ENCODE measurements around the gene PTGER2.

PTGER2 gene

GRCh38 chr14:52338051-52338681 is 24.1 kb downstream of the PTGER2 start:
- DNase-seq (ENCODE audit: low spot score), result no peak

GRCh38 chr14:52339262-52339661 is 25.1 kb downstream of the PTGER2 start:
- DNase-seq (ENCODE audit: low spot score), result no peak

GRCh38 chr14:52342849-52343596 is 28.9 kb downstream of the PTGER2 start:
- DNase-seq (ENCODE audit: low spot score), result no peak

- no peak for DNase-seq (ENCODE audit: low spot score)
These were observed 32.7 kb downstream of the PTGER2 start for GRCh38 chr14:52346778-52347177.

- DNase-seq (ENCODE audit: low spot score), result no peak
These were observed 34.2 kb downstream of the PTGER2 start for GRCh38 chr14:52348279-52348678.

- DNase-seq (ENCODE audit: low spot score), result no peak
These were observed 34.7 kb downstream of the PTGER2 start for GRCh38 chr14:52348776-52349175.

GRCh38 chr14:52349731-52350130 is 35.6 kb downstream of the PTGER2 start:
- DNase-seq (ENCODE audit: low spot score), result no peak

GRCh38 chr14:52350445-52350844 is 36.3 kb downstream of the PTGER2 start:
- DNase-seq (ENCODE audit: low spot score), result no peak

GRCh38 chr14:52351233-52352060 is 37.3 kb downstream of the PTGER2 start:
- DNase-seq (ENCODE audit: low spot score), result no peak

GRCh38 chr14:52352061-52352491 is 38.0 kb downstream of the PTGER2 start:
- no peak for DNase-seq (ENCODE audit: low spot score)

- DNase-seq (ENCODE audit: low spot score), result no peak
These were observed 38.5 kb downstream of the PTGER2 start for GRCh38 chr14:52352569-52352968.

GRCh38 chr14:52354242-52354641 is 40.1 kb downstream of the PTGER2 start:
- DNase-seq (ENCODE audit: low spot score), result no peak

GRCh38 chr14:52355016-52355431 is 40.9 kb downstream of the PTGER2 start:
- DNase-seq (ENCODE audit: low spot score), result no peak

- no peak for DNase-seq (ENCODE audit: low spot score)
These were observed 41.4 kb downstream of the PTGER2 start for GRCh38 chr14:52355526-52355925.

- DNase-seq (ENCODE audit: low spot score), result no peak
These were observed 41.9 kb downstream of the PTGER2 start for GRCh38 chr14:52356025-52356424.

- no peak for DNase-seq (ENCODE audit: low spot score)
These were observed 46.7 kb downstream of the PTGER2 start for GRCh38 chr14:52360831-52361230.

GRCh38 chr14:52363041-52363704 is 49.1 kb downstream of the PTGER2 start:
- DNase-seq (ENCODE audit: low spot score), result no peak

- DNase-seq (ENCODE audit: low spot score), result no peak
These were observed 49.8 kb downstream of the PTGER2 start for GRCh38 chr14:52363961-52364360.

- no peak for DNase-seq (ENCODE audit: low spot score)
These were observed 51.0 kb downstream of the PTGER2 start for GRCh38 chr14:52365071-52365470.

- DNase-seq (ENCODE audit: low spot score), result no peak
These were observed 52.7 kb downstream of the PTGER2 start for GRCh38 chr14:52366796-52367315.

- no peak for DNase-seq (ENCODE audit: low spot score)
These were observed 55.2 kb downstream of the PTGER2 start for GRCh38 chr14:52369305-52369801.

- no peak for DNase-seq (ENCODE audit: low spot score)
These were observed 56.4 kb downstream of the PTGER2 start for GRCh38 chr14:52370406-52370935.

Measured in germinal center (tissue), 1 donor.